WTC11 (cell line): ENCODE results near the gene HAUS5.

Source experiments
- MYBL2 ChIP-seq: sonication (generic); formaldehyde crosslinking; IDR thresholded peaks from 2 replicates; pipeline ENCODE4 v1.8.1; 2023; ENCODE audit warnings: mild to moderate bottlenecking, moderate library complexity, missing genetic modification reagents
- ZNF121 ChIP-seq: sonication (generic); formaldehyde crosslinking; IDR thresholded peaks from 2 replicates; pipeline ENCODE4 v1.8.0; 2023; ENCODE audit warnings: missing genetic modification reagents
- TF ChIP-seq, protein P1 (sequence below): fragments of 200-600 bp; IDR thresholded peaks from 2 replicates; pipeline ENCODE4 v1.8.0; 2022; ENCODE audit warnings: antibody characterized with exemption

DNA sequence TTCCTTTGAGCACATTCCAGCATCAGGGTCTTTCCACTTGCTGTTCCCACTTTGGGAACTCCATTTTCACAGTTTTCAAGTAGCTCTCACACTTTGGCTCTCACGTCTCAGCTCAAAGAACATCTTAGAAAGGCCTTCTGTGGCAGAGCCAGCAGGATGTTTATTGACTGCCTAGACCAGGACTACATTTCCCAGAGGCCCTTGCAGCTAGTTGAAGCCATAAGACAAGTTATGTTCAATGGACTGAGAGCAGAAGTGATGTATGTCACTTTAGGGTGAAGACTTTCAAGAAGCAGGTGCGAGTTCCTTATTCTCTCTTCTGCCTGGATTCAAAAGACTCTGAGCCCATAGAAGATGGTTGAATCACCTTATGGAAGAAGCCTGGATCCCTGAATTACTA, 4.3 kb upstream of the HAUS5 start:
- TF ChIP-seq, protein P1, sequence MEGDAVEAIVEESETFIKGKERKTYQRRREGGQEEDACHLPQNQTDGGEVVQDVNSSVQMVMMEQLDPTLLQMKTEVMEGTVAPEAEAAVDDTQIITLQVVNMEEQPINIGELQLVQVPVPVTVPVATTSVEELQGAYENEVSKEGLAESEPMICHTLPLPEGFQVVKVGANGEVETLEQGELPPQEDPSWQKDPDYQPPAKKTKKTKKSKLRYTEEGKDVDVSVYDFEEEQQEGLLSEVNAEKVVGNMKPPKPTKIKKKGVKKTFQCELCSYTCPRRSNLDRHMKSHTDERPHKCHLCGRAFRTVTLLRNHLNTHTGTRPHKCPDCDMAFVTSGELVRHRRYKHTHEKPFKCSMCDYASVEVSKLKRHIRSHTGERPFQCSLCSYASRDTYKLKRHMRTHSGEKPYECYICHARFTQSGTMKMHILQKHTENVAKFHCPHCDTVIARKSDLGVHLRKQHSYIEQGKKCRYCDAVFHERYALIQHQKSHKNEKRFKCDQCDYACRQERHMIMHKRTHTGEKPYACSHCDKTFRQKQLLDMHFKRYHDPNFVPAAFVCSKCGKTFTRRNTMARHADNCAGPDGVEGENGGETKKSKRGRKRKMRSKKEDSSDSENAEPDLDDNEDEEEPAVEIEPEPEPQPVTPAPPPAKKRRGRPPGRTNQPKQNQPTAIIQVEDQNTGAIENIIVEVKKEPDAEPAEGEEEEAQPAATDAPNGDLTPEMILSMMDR, result no peak
- TF ChIP-seq ZNF121 (CRISPR knock-in tag) (no peak), MYBL2 (CRISPR knock-in tag) (no peak)
